GM21825 (cell line): ENCODE data around the gene FAM219A.
A peak's percentile ranks its signal among the peaks of the same experiment; 100 is the strongest.

Experiments
- ATAC-seq: cut with Tn5 transposase; IDR thresholded peaks from one replicate; pipeline ENCODE4 v1.9.1; 2021; ENCODE audit warnings: mild to moderate bottlenecking, moderate library complexity; ENCODE audit not compliant: unreplicated experiment

FAM219A gene

GRCh38 chr9:34458013-34458958 lies at the start of gene FAM219A, which contains the start of gene DNAI1:
FAM219A (minus strand) TSS chr9:34458570; CDS start chr9:34458263, 307 bp downstream.
DNAI1 (plus strand) TSS chr9:34458805; CDS start chr9:34459006, 201 bp downstream.
- ATAC-seq: peak; percentile 98

- no peak for ATAC-seq
These were observed 49.6 kb upstream of the FAM219A start for GRCh38 chr9:34507966-34508365.

GRCh38 chr9:34507556-34507955 lies 49.2 kb upstream of the FAM219A start:
- no peak for ATAC-seq

GRCh38 chr9:34506623-34507022 lies 48.3 kb upstream of the FAM219A start:
- no peak for ATAC-seq

- ATAC-seq: no peak
These were observed 47.2 kb upstream of the FAM219A start for GRCh38 chr9:34505370-34506120.

GRCh38 chr9:34503406-34503805 lies 45.0 kb upstream of the FAM219A start:
- no peak for ATAC-seq

GRCh38 chr9:34502891-34503290 lies 44.5 kb upstream of the FAM219A start:
- no peak for ATAC-seq

- no peak for ATAC-seq
These were observed 44.1 kb upstream of the FAM219A start for GRCh38 chr9:34502471-34502870.

GRCh38 chr9:34501889-34502425 lies 43.6 kb upstream of the FAM219A start:
- ATAC-seq: no peak

GRCh38 chr9:34501372-34501771 lies 43.0 kb upstream of the FAM219A start:
- ATAC-seq: no peak

- no peak for ATAC-seq
These were observed 42.4 kb upstream of the FAM219A start for GRCh38 chr9:34500623-34501267.

- ATAC-seq: no peak
These were observed 40.7 kb upstream of the FAM219A start for GRCh38 chr9:34499076-34499475.

GRCh38 chr9:34498553-34498952 lies 40.2 kb upstream of the FAM219A start:
- ATAC-seq: no peak

- no peak for ATAC-seq
These were observed 37.9 kb upstream of the FAM219A start for GRCh38 chr9:34496149-34496712.

- no peak for ATAC-seq
These were observed 35.7 kb upstream of the FAM219A start for GRCh38 chr9:34493972-34494535.

GRCh38 chr9:34492051-34492450 lies 33.7 kb upstream of the FAM219A start:
- no peak for ATAC-seq

GRCh38 chr9:34491596-34491995 lies 33.2 kb upstream of the FAM219A start:
- no peak for ATAC-seq

- no peak for ATAC-seq
These were observed 32.4 kb upstream of the FAM219A start for GRCh38 chr9:34490760-34491159.

GRCh38 chr9:34490360-34490759 lies 32.0 kb upstream of the FAM219A start:
- no peak for ATAC-seq

GRCh38 chr9:34486572-34486971 lies 28.2 kb upstream of the FAM219A start:
- ATAC-seq: no peak
